ENCODE results near the gene GSS.

The GSS gene

DNA sequence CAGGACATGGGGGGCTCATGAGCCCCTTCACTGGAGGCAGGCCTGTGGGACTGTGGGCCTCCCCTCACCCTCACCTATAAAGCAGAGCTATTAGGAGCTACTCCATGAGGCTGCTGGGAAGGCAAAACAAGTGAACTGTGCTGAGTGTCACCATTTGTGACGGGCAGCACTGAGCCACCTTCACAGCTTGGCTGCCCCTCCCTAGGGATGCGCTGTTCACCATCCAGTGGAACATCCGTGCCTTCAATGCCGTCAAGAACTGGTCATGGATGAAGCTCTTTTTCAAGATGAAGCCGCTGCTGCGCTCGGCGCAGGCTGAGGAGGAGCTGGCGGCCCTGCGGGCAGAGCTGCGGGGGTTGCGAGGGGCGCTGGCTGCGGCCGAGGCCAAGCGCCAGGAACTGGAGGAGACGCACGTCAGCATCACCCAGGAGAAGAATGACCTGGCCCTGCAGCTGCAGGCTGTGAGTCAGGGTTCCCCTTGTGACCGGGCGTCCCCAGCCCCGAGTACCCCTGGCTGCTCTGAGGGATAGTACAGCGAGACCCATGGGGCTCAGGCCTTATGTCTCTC lies 38.4 kb upstream of the GSS start:
- H3K4me3 ChIP-seq (ENCODE audit: low read depth, low read length): no peak overlapping the region
- in situ Hi-C loops (cut with HindIII; ENCODE audit: low sequenced_read_pairs): no loop called here
- TF ChIP-seq, protein P1, sequence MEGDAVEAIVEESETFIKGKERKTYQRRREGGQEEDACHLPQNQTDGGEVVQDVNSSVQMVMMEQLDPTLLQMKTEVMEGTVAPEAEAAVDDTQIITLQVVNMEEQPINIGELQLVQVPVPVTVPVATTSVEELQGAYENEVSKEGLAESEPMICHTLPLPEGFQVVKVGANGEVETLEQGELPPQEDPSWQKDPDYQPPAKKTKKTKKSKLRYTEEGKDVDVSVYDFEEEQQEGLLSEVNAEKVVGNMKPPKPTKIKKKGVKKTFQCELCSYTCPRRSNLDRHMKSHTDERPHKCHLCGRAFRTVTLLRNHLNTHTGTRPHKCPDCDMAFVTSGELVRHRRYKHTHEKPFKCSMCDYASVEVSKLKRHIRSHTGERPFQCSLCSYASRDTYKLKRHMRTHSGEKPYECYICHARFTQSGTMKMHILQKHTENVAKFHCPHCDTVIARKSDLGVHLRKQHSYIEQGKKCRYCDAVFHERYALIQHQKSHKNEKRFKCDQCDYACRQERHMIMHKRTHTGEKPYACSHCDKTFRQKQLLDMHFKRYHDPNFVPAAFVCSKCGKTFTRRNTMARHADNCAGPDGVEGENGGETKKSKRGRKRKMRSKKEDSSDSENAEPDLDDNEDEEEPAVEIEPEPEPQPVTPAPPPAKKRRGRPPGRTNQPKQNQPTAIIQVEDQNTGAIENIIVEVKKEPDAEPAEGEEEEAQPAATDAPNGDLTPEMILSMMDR (IDR thresholded peaks at IDR 0.05; ENCODE audit: low read depth, low read length): no peak
- no peak for DNase-seq (ENCODE audit: low read depth, low spot score)

DNA sequence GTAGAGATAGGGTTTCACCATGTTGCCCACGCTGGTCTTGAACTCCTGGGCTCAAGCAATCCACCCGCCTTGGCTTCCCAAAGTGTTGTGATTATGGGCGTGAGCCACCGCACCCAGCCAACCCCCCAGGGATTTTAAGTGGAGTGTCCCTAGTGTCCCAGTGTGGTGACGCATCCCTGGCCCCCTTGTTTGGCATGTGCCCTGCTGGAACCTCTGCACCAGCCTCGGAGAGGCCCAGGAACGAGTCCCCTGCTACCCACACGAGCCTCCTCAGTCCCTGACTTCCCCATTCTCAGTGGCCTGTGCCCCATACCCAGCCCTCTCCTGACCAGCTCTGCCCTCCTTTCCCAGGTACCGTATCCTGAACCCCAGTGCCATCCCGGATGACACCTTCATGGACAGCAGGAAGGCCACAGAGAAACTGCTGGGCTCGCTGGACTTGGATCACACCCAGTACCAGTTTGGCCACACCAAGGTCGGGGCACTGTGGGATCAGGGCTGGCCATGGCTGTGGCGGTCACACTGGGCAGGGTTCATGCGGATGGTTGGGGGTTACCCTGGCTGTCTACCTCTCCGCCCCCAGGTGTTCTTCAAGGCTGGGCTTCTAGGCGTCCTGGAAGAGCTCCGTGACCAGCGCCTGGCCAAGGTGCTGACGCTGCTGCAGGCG lies 37.3 kb upstream of the GSS start:
- H3K4me3 ChIP-seq (ENCODE audit: low read depth, low read length): no peak overlapping the region
- no peak for DNase-seq (ENCODE audit: low read depth, low spot score)
- in situ Hi-C loops (cut with HindIII; ENCODE audit: low sequenced_read_pairs): no loop called here
- TF ChIP-seq, protein P1 (IDR thresholded peaks at IDR 0.05; ENCODE audit: low read depth, low read length): no peak

DNA sequence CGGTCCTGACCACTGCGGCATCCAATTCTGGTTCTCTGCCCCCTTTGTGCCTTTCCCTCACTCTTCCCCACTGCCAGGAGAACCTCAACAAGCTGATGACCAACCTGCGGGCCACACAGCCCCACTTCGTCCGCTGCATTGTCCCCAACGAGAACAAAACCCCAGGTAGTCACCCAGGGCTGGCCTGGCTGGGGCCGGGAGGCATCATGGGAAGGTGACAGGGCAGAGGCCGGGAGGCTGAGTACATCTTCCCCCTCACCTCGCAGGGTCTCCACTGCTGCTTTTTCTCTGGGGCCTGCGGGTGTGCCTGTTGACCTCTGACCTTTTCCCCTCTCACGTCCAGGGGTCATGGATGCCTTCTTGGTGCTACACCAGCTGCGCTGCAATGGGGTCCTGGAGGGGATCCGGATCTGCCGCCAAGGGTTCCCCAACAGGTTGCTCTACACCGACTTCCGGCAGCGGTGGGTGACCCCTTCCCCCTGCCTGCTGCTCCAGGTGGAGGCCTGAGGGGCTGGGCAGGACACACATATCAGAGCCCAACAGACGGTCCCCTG lies 35.1 kb upstream of the GSS start:
- TF ChIP-seq, protein P1 (IDR thresholded peaks at IDR 0.05; ENCODE audit: low read depth, low read length): no peak
- H3K4me3 ChIP-seq (ENCODE audit: low read depth, low read length): no peak overlapping the region
- in situ Hi-C loops (cut with HindIII; ENCODE audit: low sequenced_read_pairs): no loop called here
- DNase-seq (ENCODE audit: low read depth, low spot score): no peak

DNA sequence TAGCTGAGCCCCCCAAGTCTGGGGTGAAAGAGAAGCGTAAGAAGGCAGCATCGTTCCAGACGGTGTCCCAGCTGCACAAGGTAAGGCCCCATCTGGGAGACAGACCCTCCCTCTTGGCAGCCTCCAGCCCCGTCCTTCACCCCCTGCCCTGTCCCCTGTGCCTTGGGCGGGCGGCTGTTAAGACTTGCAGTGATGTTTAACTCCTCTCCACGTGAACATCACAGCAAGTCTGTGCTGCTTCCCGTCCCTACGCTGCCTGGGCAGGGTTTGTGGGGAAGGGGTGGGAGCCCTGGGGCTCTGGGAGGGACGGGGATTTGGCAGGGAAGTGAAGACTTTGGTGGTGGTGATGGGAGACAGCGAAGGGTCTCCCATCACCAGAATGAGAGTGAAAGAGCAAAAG lies 34.6 kb upstream of the GSS start:
- H3K4me3 ChIP-seq (ENCODE audit: low read depth, low read length): no peak overlapping the region
- DNase-seq (ENCODE audit: low read depth, low spot score): no peak
- in situ Hi-C loops (cut with HindIII; ENCODE audit: low sequenced_read_pairs): no loop called here
- TF ChIP-seq, protein P1 (IDR thresholded peaks at IDR 0.05; ENCODE audit: low read depth, low read length): no peak

DNA sequence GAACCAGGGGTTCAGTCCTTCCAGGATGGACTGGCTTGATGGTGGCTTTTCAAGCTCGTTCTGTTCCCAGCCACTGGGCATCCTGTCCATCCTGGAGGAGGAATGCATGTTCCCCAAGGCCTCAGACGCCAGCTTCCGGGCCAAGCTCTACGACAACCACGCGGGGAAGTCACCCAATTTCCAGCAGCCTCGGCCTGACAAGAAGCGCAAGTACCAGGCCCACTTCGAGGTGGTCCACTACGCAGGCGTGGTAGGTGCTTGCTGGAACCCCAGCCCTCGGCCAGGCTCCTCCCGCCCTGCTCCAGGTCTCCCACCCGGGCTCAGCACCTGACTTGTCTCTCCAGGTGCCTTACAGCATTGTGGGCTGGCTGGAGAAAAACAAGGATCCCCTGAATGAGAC lies 34.1 kb upstream of the GSS start:
- in situ Hi-C loops (cut with HindIII; ENCODE audit: low sequenced_read_pairs): no loop called here
- DNase-seq (ENCODE audit: low read depth, low spot score): no peak
- TF ChIP-seq, protein P1 (IDR thresholded peaks at IDR 0.05; ENCODE audit: low read depth, low read length): no peak
- H3K4me3 ChIP-seq (ENCODE audit: low read depth, low read length): no peak overlapping the region

DNA sequence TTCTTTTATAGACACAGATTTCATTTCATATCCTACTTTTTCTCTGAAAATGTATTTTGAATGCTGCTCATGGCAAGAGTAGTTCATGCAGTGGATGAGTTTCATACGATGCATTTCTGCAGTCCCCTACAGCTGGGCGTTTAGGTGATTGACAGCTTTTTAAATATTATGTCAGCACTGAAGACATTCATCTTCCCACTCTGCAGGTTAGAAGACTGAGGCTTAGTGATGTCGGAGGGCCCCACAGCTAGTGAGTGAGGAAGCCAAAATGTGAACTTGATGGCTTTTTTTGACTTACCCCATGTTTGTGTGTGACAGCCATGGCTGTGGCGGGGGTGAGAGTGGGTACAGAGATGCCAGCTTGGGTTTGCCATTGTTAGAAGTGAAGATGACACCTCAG lies 33.5 kb upstream of the GSS start:
- TF ChIP-seq, protein P1 (IDR thresholded peaks at IDR 0.05; ENCODE audit: low read depth, low read length): no peak
- in situ Hi-C loops (cut with HindIII; ENCODE audit: low sequenced_read_pairs): no loop called here
- DNase-seq (ENCODE audit: low read depth, low spot score): no peak
- H3K4me3 ChIP-seq (ENCODE audit: low read depth, low read length): no peak overlapping the region

Data from astrocyte of the spinal cord (primary cell).